GM18868 (cell line): ENCODE results near the gene PPEF2.

Experiments used
- ATAC-seq: cut with Tn5 transposase; IDR thresholded peaks from one replicate; pipeline ENCODE4 v1.9.1; 2021; ENCODE audit warnings: mild to moderate bottlenecking, moderate library complexity; ENCODE audit not compliant: unreplicated experiment

PPEF2 gene

GRCh38 chr4:75904076-75904475, 1.8 kb upstream of the PPEF2 start:
- no peak for ATAC-seq

- no peak for ATAC-seq
Measured at GRCh38 chr4:75898536-75898935, 3.7 kb downstream of the PPEF2 start.

DNA sequence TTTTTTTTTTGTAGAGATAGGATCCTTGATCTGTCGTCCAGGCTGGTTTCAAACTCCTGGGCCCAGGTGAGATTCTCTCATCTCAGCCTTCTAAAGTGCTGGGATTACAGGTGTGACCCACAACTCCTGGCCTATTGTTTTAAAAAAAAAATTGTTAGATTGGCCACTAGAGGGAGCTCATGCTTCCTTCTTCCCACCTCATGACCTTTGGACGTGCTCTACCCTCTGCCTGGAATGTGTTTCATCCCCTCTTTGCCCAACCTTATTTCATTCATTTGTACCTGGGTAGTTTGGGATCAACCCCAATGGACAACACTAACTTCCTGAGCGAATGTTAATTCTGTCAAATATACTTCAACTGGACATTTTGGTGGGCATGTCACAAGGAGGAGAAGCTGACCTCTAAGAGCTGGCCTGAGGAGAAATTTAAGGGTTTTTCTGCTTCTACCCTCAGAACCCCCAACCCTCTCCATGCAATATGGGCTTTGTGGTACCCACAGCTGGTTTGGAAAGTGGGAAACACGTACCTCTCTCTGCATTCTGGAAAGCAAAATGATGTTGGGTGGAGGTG, 6.4 kb downstream of the PPEF2 start:
- ATAC-seq, result peak; percentile 66

GRCh38 chr4:75892508-75892907, 9.7 kb downstream of the PPEF2 start:
- ATAC-seq, result no peak

GRCh38 chr4:75891611-75892010, 10.6 kb downstream of the PPEF2 start:
- ATAC-seq, result no peak

GRCh38 chr4:75889537-75890199, 12.6 kb downstream of the PPEF2 start:
- no peak for ATAC-seq

- ATAC-seq, result no peak
Measured at GRCh38 chr4:75886104-75886503, 16.1 kb downstream of the PPEF2 start.

DNA sequence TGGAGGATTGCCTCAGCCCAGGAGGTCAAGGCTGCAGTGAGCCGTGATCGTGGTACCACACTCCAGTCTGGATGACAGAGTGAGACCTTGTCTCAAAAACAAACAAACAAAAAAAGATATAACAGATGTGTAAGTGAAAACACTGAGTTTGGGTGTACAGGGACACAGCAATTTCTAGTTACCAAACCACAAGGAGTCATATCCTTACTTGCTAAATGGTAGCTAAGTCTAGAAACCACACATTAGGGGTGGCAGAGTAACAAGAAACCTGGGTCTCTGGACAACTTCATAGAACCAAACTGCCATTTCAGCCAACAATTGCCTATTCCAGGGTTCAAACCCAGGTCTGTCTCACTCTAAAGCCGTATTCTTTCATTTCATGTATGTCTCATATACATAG, 20.8 kb downstream of the PPEF2 start:
- ATAC-seq, result no peak

- ATAC-seq, result no peak
Measured at GRCh38 chr4:75880278-75880677, 22.0 kb downstream of the PPEF2 start.

DNA sequence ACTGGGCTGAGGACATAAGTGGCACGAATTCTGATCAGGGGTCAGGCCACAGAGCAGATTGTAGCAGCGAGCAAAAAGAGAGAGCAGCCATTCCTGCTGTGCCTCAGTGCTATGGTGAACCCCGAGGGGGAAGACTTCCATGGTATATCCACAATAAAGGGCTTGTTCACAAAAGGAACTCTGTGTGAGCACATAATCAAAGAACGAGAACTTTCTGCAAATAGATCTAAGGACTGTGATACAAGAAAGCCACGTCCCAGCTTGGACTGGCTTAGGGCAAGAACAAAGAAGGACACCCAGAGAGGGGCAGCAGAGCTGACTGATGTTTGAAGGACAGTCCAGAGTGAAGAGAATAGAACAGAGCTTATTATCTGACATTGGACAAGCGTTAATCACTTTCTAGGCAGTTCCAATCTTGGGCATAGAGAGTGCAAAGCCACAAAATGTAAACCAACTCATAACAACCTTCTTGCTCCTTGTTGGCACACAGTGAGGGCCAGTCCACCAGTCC, 24.0 kb downstream of the PPEF2 start:
- no peak for ATAC-seq

GRCh38 chr4:75876218-75876617, 26.0 kb downstream of the PPEF2 start:
- no peak for ATAC-seq

DNA sequence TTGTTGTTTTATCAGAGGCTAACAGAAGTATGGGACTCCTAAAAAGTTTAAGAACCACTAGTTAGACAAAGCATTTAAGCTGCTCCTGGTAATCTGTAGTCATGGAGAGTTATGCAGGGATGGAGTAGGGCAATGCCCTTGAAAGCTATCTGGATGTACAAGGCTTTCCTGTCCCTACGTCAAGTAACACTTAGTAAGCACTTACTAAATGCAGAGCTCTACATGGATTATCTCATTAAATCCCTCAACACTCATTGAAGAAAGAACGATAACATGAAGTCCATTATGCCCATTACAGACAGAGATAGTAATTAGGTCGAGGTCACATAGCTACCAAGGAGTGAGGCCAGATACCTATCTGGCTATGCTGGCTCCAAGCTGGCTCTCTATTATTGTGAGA, 33.2 kb downstream of the PPEF2 start:
- no peak for ATAC-seq

- no peak for ATAC-seq
Measured at GRCh38 chr4:75867130-75867529, 35.1 kb downstream of the PPEF2 start.

DNA sequence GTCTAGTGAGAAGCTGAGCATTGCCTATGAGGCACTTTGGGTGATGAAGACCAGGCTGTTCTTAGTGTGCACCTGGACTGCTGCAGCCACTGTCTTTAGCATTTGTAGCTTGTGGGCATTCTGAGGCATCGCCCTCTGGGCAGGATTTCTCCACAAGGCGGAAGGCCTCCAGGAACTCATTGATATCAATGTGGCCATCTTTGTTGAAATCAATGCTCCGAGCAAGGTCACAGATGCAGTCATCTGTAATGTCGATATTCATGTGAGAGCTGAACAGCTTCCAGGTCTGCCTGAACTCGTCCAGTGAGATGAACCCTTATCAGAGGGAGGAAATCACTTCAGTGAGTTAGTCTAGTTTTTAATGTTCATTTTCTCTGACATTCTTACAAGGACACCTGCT, 41.6 kb downstream of the PPEF2 start:
- no peak for ATAC-seq

- ATAC-seq, result no peak
Measured at GRCh38 chr4:75858721-75859120, 43.5 kb downstream of the PPEF2 start.

DNA sequence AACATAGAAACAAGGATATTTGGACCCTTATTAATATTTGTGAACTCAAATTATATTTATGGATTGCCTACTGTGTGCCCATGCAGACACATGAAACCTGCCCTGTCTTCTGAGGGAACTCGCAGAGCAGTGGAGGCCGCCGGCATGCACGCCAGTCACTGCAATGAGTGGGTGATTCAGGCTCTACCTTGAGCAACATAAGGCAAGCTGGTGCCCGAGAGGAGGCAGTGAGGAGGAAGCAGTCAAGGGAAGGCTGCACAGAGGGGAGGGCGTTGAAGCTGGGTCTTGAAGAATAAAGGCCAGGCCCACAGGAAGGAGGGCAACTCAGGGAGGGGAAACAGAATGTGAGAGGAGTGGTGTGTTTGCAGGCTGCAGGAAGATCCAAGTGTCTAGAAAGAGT, 52.8 kb downstream of the PPEF2 start:
- ATAC-seq, result no peak

GRCh38 chr4:75848891-75849290, 53.4 kb downstream of the PPEF2 start:
- ATAC-seq, result no peak

GRCh38 chr4:75848171-75848760, 54.0 kb downstream of the PPEF2 start:
- peak; percentile 87 for ATAC-seq

GRCh38 chr4:75845992-75846391, 56.3 kb downstream of the PPEF2 start:
- ATAC-seq, result no peak

DNA sequence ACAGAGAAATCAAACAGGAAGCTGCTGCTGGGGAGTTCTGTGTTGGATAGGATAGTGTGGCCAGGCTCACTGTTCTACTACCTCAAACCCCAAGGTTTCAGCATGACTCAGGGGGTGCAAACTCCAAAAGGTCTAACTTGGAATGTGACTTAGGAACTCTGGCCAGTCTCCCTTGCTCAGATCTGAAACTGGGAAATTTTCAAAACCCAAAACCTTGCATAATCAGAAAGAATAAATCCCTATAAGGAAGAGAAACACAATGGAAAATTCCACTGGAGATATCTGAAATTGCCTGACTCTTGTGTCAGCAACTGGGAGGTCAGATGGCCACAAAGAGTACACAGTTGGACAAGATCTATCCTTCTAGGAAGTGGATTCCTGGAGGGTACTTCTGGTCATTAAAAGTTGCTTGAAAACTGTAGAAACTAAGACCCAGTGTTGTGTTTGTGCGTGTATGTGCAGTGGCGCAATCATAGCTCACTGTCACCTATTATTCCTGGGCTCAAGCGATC, 58.0 kb downstream of the PPEF2 start:
- no peak for ATAC-seq

- ATAC-seq, result no peak
Measured at GRCh38 chr4:75843596-75843995, 58.7 kb downstream of the PPEF2 start.
